HT1080 (cell line): ENCODE results near the gene RBPJL. TPM values are rescaled to one million over a fixed set of nuclear protein-coding genes. Genes with fewer than 3 reads are reported as not detected.

Experiments used
- DNase-seq: peaks from one replicate; pipeline ENCODE4 v3.0.0-alpha.2; 2015; ENCODE audit warnings: low read depth
- total RNA-seq: library from RNA; depleted of rRNA; stranded (reverse); fragments of >200 nt; shearing (Covaris generic); gene quantifications from 2 replicates; pipeline ENCODE4 v1.2.3, GENCODE V29; 2014; rRNA removed

The RBPJL gene
- total RNA-seq, 1 experiment from 2014 or later = not detected

DNA sequence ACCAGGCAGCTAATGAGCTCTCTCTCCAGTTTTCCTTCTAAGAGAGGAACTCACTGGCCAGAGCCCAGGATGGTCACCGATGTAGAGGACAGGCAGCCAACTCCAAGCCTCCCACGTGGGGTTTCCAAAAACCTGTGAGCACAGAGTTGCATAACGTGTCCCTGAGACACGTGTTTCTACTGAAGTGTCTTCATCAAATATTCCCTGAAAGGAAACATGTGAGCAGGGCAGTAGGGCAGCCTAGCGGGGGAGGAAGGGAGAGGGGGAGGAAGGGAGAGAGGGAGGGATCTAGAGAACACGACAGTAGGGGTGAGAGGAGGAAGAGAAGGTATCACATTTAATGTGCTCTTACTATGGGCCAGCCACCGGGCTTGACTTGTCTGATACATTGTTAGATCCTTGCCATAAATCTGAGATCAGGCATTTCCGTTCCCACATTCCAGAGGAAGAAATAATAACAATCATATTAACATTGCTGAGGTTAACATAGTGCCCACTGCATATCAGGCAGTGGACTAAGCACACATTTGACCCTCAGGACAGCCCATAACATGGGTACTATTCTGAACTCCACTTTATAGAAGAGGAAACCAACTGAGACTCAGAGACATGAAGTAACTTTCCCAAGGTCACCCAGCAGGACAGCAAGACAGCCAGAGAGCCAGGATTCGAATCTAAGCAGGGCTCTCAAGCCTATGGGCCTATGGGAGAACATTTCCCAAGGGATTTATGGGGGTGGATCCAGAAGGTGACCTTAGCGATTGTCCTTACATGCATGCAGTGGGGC, 51.8 kb downstream of the RBPJL start:
- DNase-seq = peak; percentile 49

GRCh38 chr20:45359069-45359405, 52.4 kb downstream of the RBPJL start:
- DNase-seq = no peak

DNA sequence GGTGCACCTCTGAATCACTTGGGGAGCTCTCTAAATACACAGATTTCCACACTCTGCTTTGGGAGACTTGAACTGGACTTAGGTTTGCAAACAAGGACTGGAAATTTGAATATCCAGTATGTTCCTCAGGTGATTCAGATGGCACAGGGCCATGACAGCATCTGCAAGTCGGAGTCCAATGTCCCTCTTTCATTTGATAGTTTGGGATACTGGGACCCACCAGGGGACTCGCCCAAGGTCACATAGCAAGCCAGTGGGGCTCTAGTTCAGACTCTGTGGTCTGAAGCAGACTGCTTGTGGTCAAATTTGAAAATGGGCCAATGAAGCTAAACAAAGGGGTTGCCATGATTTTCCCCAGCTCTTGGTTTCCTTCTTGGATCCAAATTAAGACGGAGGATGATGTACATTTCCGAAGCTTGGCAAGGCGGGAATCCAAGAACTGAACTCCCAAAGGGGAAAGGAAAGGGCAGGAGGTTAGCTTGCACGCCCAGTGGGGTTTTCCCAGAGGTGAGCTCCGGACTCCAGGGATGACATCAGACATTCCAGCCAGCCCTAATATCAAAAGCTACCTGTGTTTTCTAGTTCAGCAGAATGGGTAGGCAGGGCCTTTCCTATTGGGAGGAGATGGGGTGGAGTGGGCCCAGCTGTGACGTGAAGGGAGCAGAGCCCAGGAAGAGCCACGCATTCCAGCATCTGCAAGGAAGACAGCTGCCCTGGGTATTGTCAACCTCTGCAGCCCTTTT, 52.9 kb downstream of the RBPJL start:
- peak; percentile 41 for DNase-seq

GRCh38 chr20:45361793-45362192, 55.2 kb downstream of the RBPJL start:
- DNase-seq = no peak

DNA sequence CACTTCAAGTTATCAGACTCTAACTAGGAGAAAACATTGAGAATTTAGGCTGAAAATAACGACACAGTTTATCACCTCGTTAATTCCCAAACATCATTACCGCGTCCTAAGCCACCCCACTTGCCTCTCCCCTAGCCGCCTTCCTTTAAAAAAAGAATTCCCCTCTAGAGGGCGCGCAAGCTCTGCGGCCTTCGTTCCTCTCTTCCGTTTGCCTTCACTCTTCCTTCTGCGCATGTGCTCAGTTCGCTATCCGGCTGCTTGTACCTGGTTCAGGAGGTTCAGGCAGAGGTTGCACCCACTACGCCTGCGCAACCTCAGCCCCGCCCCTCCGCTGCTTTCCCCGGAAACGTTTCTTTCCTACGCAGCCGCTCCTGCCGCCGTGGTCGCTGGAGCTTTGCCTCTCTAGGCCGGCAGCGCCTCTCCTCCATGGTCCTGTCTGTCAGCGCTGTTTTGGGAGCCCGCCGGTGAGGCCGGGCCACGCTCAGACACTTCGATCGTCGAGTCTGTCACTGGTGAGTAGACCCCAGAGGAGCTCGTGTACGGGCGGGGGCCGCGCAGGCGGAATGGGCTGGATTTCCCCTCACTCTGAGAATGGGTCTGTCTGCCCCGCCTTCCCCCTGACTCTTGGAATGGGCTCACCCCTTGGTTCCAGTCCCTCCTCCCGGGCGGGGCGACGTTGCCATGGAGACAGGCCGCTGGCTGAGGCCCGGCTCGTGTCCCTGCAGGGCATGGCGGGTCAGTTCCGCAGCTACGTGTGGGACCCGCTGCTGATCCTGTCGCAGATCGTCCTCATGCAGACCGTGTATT, 56.4 kb downstream of the RBPJL start, which contains the start of gene SYS1:
Gene SYS1, plus strand, starts transcription at position 353 of the 807 bp plus-strand sequence. Its CDS starts 376 bp downstream, at position 729.
- DNase-seq = peak; percentile 98

DNA sequence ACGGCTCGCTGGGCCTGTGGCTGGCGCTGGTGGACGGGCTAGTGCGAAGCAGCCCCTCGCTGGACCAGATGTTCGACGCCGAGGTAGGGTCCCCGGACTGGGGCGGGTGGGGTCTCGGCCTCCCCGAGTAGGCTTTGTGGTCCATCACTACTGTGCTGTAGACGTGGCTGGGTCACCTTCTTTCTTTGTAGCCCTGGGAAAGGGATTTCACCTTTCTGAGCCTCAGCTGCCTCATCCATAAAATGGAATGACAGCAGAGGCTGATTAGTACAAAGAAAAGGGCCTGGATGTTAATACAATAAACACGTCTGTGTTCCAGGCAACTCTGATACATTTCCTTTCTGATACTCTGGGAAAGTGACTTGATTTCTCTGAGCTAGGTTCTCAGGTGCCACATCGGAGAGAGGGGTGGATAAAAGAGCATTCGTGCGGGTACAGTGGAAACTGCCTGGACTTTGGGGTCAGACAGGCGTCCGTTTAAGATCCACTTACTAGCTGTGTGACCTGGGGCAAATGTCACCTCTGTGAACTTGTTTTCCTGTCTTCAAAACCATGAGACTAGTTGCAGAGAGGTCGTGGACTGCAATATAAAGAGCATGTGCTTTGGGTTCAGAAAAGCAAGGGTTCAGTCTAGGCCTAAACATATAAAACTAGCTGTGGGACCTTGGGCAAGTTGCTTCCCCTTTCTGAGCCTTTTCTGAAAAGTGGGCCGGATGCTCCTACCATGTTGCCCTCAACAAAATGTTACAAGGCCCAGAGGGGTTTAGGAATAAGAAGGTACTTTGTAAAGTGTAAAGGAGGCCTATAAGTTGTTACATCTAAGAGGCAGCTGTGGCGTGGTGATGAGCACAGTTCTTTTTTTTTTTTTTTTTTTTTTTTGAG, 57.2 kb downstream of the RBPJL start:
- no peak for DNase-seq

DNA sequence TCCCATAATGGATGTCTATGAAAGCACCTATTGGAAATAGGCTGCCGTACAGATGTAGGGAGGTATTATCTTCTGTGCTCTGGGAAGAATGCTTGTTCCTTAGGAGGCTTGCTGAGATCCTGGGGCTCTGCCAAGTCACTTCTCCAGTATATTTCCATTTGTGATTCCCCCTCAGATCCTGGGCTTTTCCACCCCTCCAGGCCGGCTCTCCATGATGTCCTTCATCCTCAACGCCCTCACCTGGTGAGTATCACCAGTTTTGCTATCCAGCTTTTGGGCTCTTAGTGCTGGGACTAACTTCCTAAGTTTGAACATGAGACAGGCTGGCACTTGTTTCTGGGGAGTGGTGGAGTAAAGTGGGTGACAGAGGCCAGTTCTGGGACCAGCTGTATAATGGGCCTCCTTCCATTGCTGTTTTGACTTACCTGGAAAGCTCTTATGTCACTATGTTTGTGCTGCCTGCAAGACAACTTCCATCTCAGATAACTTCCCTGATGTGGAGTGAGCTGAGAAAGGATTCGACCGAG, 58.9 kb downstream of the RBPJL start:
- no peak for DNase-seq

DNA sequence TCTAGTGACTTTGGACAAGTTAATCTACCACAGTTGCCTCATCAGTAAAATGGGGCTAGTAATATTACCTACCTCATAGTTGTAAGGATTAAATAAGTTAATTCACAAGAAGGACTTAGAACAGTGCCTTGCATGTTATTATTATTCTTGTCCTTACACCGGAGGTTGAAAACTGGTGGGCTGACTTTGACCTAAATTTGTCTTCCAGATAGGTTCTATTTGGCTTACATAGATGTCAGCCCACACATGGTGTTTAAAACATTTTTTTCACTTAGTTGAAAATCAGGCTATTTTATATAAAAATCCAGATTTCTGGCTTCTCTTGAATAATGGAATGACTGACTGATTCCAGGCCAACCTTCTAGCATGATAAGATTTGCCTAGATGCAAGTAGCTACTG, 59.6 kb downstream of the RBPJL start:
- no peak for DNase-seq

DNA sequence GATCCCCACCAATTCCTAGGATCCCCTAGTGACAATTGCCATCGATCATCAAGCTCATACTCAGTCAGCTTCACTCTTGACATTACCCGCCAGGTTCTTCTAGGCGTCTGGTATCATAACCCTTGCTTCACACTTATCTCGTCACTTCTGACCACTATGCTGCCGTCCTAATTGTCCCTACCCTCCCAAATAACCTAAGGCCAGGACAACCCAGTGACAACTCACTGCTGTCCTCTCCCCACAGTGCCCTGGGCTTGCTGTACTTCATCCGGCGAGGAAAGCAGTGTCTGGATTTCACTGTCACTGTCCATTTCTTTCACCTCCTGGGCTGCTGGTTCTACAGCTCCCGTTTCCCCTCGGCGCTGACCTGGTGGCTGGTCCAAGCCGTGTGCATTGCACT, 60.0 kb downstream of the RBPJL start:
- no peak for DNase-seq

DNA sequence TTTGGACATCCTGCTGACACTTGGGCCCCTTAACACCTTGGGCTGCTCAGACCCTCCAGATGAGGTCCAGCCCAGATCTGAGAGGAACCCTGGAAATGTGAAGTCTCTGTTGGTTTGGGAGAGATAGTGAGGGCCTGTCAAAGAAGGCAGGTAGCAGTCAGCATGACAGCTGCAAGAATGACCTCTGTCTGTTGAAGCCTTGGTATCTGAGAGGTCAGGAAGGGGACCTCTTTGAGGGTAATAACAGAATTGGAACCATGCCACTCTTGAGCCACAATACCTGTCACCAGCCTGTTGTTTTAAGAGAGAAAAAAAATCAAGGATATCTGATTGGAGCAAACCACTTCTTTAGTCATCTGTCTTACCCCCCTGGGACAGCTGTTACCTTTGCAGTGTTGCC, 60.5 kb downstream of the RBPJL start:
- DNase-seq = no peak

Other genes starting within 250 kb of the RBPJL start
- gene KCNS1, start 205.7 kb upstream of the RBPJL start, total RNA-seq = not detected in 2 replicates
- not detected in 2 replicates for gene WFDC5, start 191.7 kb upstream of the RBPJL start, total RNA-seq
- gene WFDC12, start 182.4 kb upstream of the RBPJL start, total RNA-seq = not detected in 2 replicates
- not detected in 2 replicates for gene PI3, start 131.9 kb upstream of the RBPJL start, total RNA-seq
- gene SEMG1, start 99.8 kb upstream of the RBPJL start, total RNA-seq = not detected in 2 replicates
- not detected in 2 replicates for gene SEMG2, start 85.5 kb upstream of the RBPJL start, total RNA-seq
- not detected in 2 replicates for gene SLPI, start 52.3 kb upstream of the RBPJL start, total RNA-seq
- gene MATN4, start 1.5 kb downstream of the RBPJL start, total RNA-seq = 0.10 TPM in 1 of 2 replicates, not detected in the other
- gene SDC4, start 41.6 kb downstream of the RBPJL start, total RNA-seq = 47.8 and 53.4 TPM in 2 replicates
- 16.2 and 28.9 TPM in 2 replicates for gene SYS1, start 56.3 kb downstream of the RBPJL start, total RNA-seq
- gene TP53TG5, start 71.5 kb downstream of the RBPJL start, total RNA-seq = not detected in 2 replicates
- 10.1 and 16.8 TPM in 2 replicates for gene DBNDD2, start 101.4 kb downstream of the RBPJL start, total RNA-seq
- 88.5 and 139 TPM in 2 replicates for gene PIGT, start 109.3 kb downstream of the RBPJL start, total RNA-seq
- not detected in 2 replicates for gene WFDC2, start 162.9 kb downstream of the RBPJL start, total RNA-seq
- gene SPINT3, start 208.8 kb downstream of the RBPJL start, total RNA-seq = not detected in 2 replicates
- gene WFDC6, start 232.6 kb downstream of the RBPJL start, total RNA-seq = not detected in 2 replicates
- not detected in 2 replicates for gene EPPIN, start 240.6 kb downstream of the RBPJL start, total RNA-seq